Peyer's patch (tissue), 4 donors: ENCODE data around the gene CASQ2. TPM values are rescaled to one million over a fixed set of nuclear protein-coding genes. Genes with fewer than 3 reads are reported as not detected.

Experiments
- DNase-seq, 3 donors: peaks; one replicate each; pipeline ENCODE4 v3.0.0-alpha.2; 2017 to 2019
- H3K27ac ChIP-seq, 4 donors: fragments of 200-600 bp; sonication (generic); one replicate each; pipeline ENCODE4 v1.5.1; 2016 to 2019
- H3K27me3 ChIP-seq, 2 donors: fragments of 200-600 bp; sonication (generic); one replicate each; pipeline ENCODE4 v1.5.1; 2019
- H3K36me3 ChIP-seq, 3 donors: fragments of 200-600 bp; sonication (generic); one replicate each; pipeline ENCODE4 v1.5.1; 2016 to 2019
- H3K4me1 ChIP-seq, 4 donors: fragments of 200-600 bp; sonication (generic); one replicate each; pipeline ENCODE4 v1.5.1; 2016 to 2019
- H3K4me3 ChIP-seq, 4 donors: fragments of 200-600 bp; sonication (generic); 1 replicate in 3 of 4; 2 replicates in 1 of 4; pipeline ENCODE4 v1.5.1; 2016 to 2019; ENCODE audit warnings: mild to moderate bottlenecking in 1 of 4
- H3K9me3 ChIP-seq, 4 donors: fragments of 200-600 bp; sonication (generic); one replicate each; pipeline ENCODE4 v1.5.1; 2016 to 2019; ENCODE audit warnings: mild to moderate bottlenecking in 1 of 4
- CTCF ChIP-seq, 6 experiments: fragments of 450-650 bp in 4 of 6; fragments of 200-600 bp in 2 of 6; sonication (generic) in 1 of 6; IDR thresholded peaks; one replicate each; pipeline ENCODE4 v1.5.1; 2017 to 2019; ENCODE audit warnings: antibody characterized with exemption in 6 of 6, mild to moderate bottlenecking in 3 of 6, moderate library complexity in 1 of 6
- POLR2A ChIP-seq, 2 donors: fragments of 450-650 bp; IDR thresholded peaks; one replicate each; pipeline ENCODE4 v1.5.1; 2017; ENCODE audit warnings: antibody characterized with exemption in 2 of 2, mild to moderate bottlenecking in 2 of 2, moderate library complexity in 2 of 2
- total RNA-seq, 4 donors: library from RNA; depleted of rRNA; stranded (reverse); fragments of >200 nt; gene quantifications; one replicate each; pipeline ENCODE4 v1.1.0, GENCODE V29; 2016

The CASQ2 gene
- total RNA-seq, 4 donors from 2014 or later: 0.53 to 1.5 (median 0.68) TPM

GRCh38 chr1:115655916-115656315 is 112.6 kb downstream of the CASQ2 start:
- Histone ChIP-seq H3K27ac (no peak overlapping the region), H3K4me1 (peaks cover 0 to 9% (median 0%) of the 10 kb centered on the region in 4 donors), H3K4me3 (no peak overlapping the region), H3K27me3 (no peaks in the 10 kb centered on the region), H3K36me3 (peaks cover 0 to 26% (median 0%) of the 10 kb centered on the region in 3 donors), H3K9me3 (no peaks in the 10 kb centered on the region)
- TF ChIP-seq CTCF (IDR thresholded peaks at IDR 0.05): no peak
- TF ChIP-seq POLR2A (IDR thresholded peaks at IDR 0.05): no peak
- DNase-seq: no peak

- TF ChIP-seq CTCF (IDR thresholded peaks at IDR 0.05) (no peak), POLR2A (IDR thresholded peaks at IDR 0.05) (no peak)
- Histone ChIP-seq H3K4me3 (no peak overlapping the region), H3K4me1 (peaks cover 0 to 15% (median 0%) of the 10 kb centered on the region in 4 donors), H3K27me3 (no peaks in the 10 kb centered on the region), H3K27ac (no peak overlapping the region), H3K36me3 (peaks cover 0 to 26% (median 0%) of the 10 kb centered on the region in 3 donors), H3K9me3 (no peaks in the 10 kb centered on the region)
- DNase-seq: no peak
Measured at GRCh38 chr1:115655306-115655663, 113.2 kb downstream of the CASQ2 start.

GRCh38 chr1:115654663-115655305 is 113.7 kb downstream of the CASQ2 start:
- Histone ChIP-seq H3K4me1 (peaks cover 0 to 20% (median 0%) of the 10 kb centered on the region in 4 donors), H3K27ac (no peak overlapping the region), H3K36me3 (peaks cover 0 to 25% (median 0%) of the 10 kb centered on the region in 3 donors), H3K9me3 (no peaks in the 10 kb centered on the region), H3K27me3 (no peaks in the 10 kb centered on the region), H3K4me3 (no peak overlapping the region)
- TF ChIP-seq CTCF (IDR thresholded peaks at IDR 0.05) (no peak), POLR2A (IDR thresholded peaks at IDR 0.05) (no peak)
- DNase-seq: no peak

- H3K36me3 ChIP-seq: peaks cover 0 to 21% (median 0%) of the 10 kb centered on the region in 3 donors
- H3K9me3 ChIP-seq: no peaks in the 10 kb centered on the region
- H3K27ac ChIP-seq: no peak overlapping the region
- no peak overlapping the region for H3K4me3 ChIP-seq
- H3K4me1 ChIP-seq: peaks cover 0 to 27% (median 0%) of the 10 kb centered on the region in 4 donors
- H3K27me3 ChIP-seq: no peaks in the 10 kb centered on the region
- DNase-seq: no peak
- TF ChIP-seq POLR2A (IDR thresholded peaks at IDR 0.05): no peak
- no peak for TF ChIP-seq CTCF (IDR thresholded peaks at IDR 0.05)
Measured at GRCh38 chr1:115654125-115654524, 114.4 kb downstream of the CASQ2 start.

GRCh38 chr1:115652236-115652788 is 116.2 kb downstream of the CASQ2 start:
- Histone ChIP-seq H3K4me3 (no peak overlapping the region), H3K4me1 (peaks cover 0 to 45% (median 0%) of the 10 kb centered on the region in 4 donors), H3K36me3 (peaks cover 0 to 17% (median 0%) of the 10 kb centered on the region in 3 donors), H3K27me3 (no peaks in the 10 kb centered on the region), H3K27ac (no peak overlapping the region), H3K9me3 (no peaks in the 10 kb centered on the region)
- no peak for TF ChIP-seq CTCF (IDR thresholded peaks at IDR 0.05)
- TF ChIP-seq POLR2A (IDR thresholded peaks at IDR 0.05): no peak
- no peak for DNase-seq
